HuH-7.5 (cell line): ENCODE data around the gene SIGLEC7.

Source experiments
- DNase-seq: peaks from one replicate; pipeline ENCODE4 v3.0.0; 2011; ENCODE audit warnings: low spot score

The SIGLEC7 gene

GRCh38 chr19:51142119-51142518, at the start of gene SIGLEC7:
Gene SIGLEC7, plus strand, starts transcription at chr19:51142301. Its CDS starts 69 bp downstream, at chr19:51142370.
- DNase-seq = no peak

GRCh38 chr19:51093101-51093500, 49.0 kb upstream of the SIGLEC7 start:
- no peak for DNase-seq

- DNase-seq = no peak
Observed at GRCh38 chr19:51093510-51094345, 48.4 kb upstream of the SIGLEC7 start.

- DNase-seq = peak; percentile 71
Observed at GRCh38 chr19:51094696-51095279, 47.3 kb upstream of the SIGLEC7 start.

GRCh38 chr19:51096473-51097165, 45.5 kb upstream of the SIGLEC7 start:
- no peak for DNase-seq

GRCh38 chr19:51097166-51097738, 44.8 kb upstream of the SIGLEC7 start:
- DNase-seq = peak; percentile 80

- no peak for DNase-seq
Observed at GRCh38 chr19:51097796-51098195, 44.3 kb upstream of the SIGLEC7 start.

GRCh38 chr19:51098365-51099046, 43.6 kb upstream of the SIGLEC7 start:
- no peak for DNase-seq

GRCh38 chr19:51099047-51099382, 43.1 kb upstream of the SIGLEC7 start:
- no peak for DNase-seq

- DNase-seq = no peak
Observed at GRCh38 chr19:51100601-51101000, 41.5 kb upstream of the SIGLEC7 start.

- DNase-seq = no peak
Observed at GRCh38 chr19:51101171-51101865, 40.8 kb upstream of the SIGLEC7 start.

- DNase-seq = no peak
Observed at GRCh38 chr19:51102991-51103390, 39.1 kb upstream of the SIGLEC7 start.

GRCh38 chr19:51103926-51104341, 38.2 kb upstream of the SIGLEC7 start:
- DNase-seq = no peak

- no peak for DNase-seq
Observed at GRCh38 chr19:51107406-51108065, 34.6 kb upstream of the SIGLEC7 start.

GRCh38 chr19:51108066-51108804, 33.9 kb upstream of the SIGLEC7 start, which contains the start of gene CTU1:
Gene CTU1, minus strand, starts transcription at chr19:51108409. Its CDS starts 3,840 bp downstream, at chr19:51104569.
- DNase-seq = peak; percentile 98

GRCh38 chr19:51108805-51109146, 33.3 kb upstream of the SIGLEC7 start:
- DNase-seq = no peak

- DNase-seq = no peak
Observed at GRCh38 chr19:51110666-51110971, 31.5 kb upstream of the SIGLEC7 start.

- no peak for DNase-seq
Observed at GRCh38 chr19:51111606-51112005, 30.5 kb upstream of the SIGLEC7 start.

GRCh38 chr19:51114087-51114729, 27.9 kb upstream of the SIGLEC7 start:
- no peak for DNase-seq

- DNase-seq = no peak
Observed at GRCh38 chr19:51116736-51117286, 25.3 kb upstream of the SIGLEC7 start.
